H1 (cell line): ENCODE data around the gene COL5A2. TPM values are rescaled to one million over a fixed set of nuclear protein-coding genes. Genes with fewer than 3 reads are reported as not detected.

ENCODE experiments used
- CBX5 ChIP-seq: fragments of 300-800, 300-1000 bp; sonication (generic); IDR thresholded peaks from 2 replicates; pipeline ENCODE4 v1.7.1; 2016; ENCODE audit warnings: antibody characterized with exemption, low read length, low read depth
- EP300 ChIP-seq, 2 experiments: IDR thresholded peaks; 1 replicate in 1 of 2; 2 replicates in 1 of 2; pipeline ENCODE4 v1.6.1; 2011 to 2012; ENCODE audit warnings: low read depth in 2 of 2, low read length in 2 of 2, mild to moderate bottlenecking in 2 of 2, borderline replicate concordance in 1 of 2, inconsistent platforms in 1 of 2, moderate library complexity in 1 of 2
- HDAC6 ChIP-seq: IDR thresholded peaks from one replicate; pipeline ENCODE4 v1.7.1; 2012; ENCODE audit warnings: low read depth, mild to moderate bottlenecking, inconsistent platforms, low read length, moderate library complexity
- KDM5A ChIP-seq: fragments of 200-600 bp; IDR thresholded peaks from 2 replicates; pipeline ENCODE4 v1.7.1; 2012; ENCODE audit warnings: mild to moderate bottlenecking, low read length, inconsistent platforms, mixed read lengths
- RAD21 ChIP-seq, 2 experiments: IDR thresholded peaks in 1 of 2; conservative IDR thresholded peaks in 1 of 2; 2 replicates each; pipeline ENCODE4 v1.6.1; 2011; ENCODE audit warnings: low read depth in 2 of 2, low read length in 2 of 2, improper control_type of control experiment in 1 of 2, inconsistent platforms in 1 of 2, mild to moderate bottlenecking in 1 of 2, moderate library complexity in 1 of 2
- RBBP5 ChIP-seq: IDR thresholded peaks from 2 replicates; pipeline ENCODE4 v1.7.1; 2012; ENCODE audit warnings: low read depth, mild to moderate bottlenecking, inconsistent platforms, low read length, moderate library complexity, borderline replicate concordance
- SAP30 ChIP-seq: fragments of 300-600 bp; sonication (generic); IDR thresholded peaks from 2 replicates; pipeline ENCODE4 v1.7.1; 2012; ENCODE audit warnings: low read length, moderate library complexity, mild to moderate bottlenecking, inconsistent platforms; ENCODE audit not compliant: insufficient read depth, insufficient replicate concordance
- SP2 ChIP-seq: IDR thresholded peaks from 2 replicates; pipeline ENCODE4 v1.6.1; 2012; ENCODE audit warnings: mild to moderate bottlenecking, low read length, inconsistent platforms
- polyA plus RNA-seq, 7 experiments: library from polyadenylated mRNA; depleted of rRNA in 3 of 7; stranded (reverse) in 5 of 7; unstranded in 2 of 7; fragments of >200 nt in 5 of 7; fragments of 200-250 nt in 2 of 7; gene quantifications; 1 replicate in 5 of 7; 2 replicates in 1 of 7; 4 replicates in 1 of 7; pipeline versions ENCODE4 v1.2.1 to v1.2.3, GENCODE V29; 2011 to 2013; ENCODE audit warnings: missing spikeins in 2 of 7, mixed read lengths in 2 of 7
- total RNA-seq: library from RNA; stranded (reverse); fragmentation: NEBNext Ultra II Directional; extraction: Animal tissue kit (Norgen Biotek cat#: 25700); gene quantifications from 2 replicates; pipeline ENCODE4 v1.2.1, GENCODE V29; 2021
- TF ChIP-seq, protein P1 (sequence below): fragments of 300-600 bp; sonication (generic); IDR thresholded peaks from 2 replicates; pipeline ENCODE4 v1.7.1; 2012; ENCODE audit warnings: low read length, moderate library complexity, mild to moderate bottlenecking, inconsistent platforms; ENCODE audit not compliant: insufficient replicate concordance
- TF ChIP-seq, protein P2 (sequence below): IDR thresholded peaks from 2 replicates; pipeline ENCODE4 v1.6.1; 2011; ENCODE audit warnings: low read depth, mild to moderate bottlenecking, low read length; ENCODE audit not compliant: insufficient read depth

COL5A2 gene
- total and polyA plus RNA-seq, 2 of the 8 experiments (the other 6 are each of a cell fraction or from before 2014, with no cell fraction given), result 4.7 to 24.2 TPM

DNA sequence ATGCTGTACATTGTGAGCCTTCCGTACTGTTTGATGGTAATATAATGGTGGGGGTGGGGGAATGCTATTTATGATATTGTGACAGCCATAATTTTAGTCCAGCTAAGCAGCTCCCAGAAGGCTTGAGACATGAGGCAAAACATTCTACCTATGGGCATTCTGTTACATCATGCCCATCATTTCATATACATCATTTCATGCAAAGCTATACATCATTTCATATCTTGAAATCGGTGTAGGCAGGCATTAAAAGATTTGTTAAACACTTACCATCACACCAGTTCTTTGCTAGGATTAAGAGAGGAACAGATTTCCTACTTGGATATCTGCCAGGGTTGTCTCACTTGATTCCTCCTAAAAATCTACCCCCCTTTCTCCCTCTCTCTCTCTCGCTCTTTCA is 84.5 kb downstream of the COL5A2 start (continued):
- TF ChIP-seq, protein P1, sequence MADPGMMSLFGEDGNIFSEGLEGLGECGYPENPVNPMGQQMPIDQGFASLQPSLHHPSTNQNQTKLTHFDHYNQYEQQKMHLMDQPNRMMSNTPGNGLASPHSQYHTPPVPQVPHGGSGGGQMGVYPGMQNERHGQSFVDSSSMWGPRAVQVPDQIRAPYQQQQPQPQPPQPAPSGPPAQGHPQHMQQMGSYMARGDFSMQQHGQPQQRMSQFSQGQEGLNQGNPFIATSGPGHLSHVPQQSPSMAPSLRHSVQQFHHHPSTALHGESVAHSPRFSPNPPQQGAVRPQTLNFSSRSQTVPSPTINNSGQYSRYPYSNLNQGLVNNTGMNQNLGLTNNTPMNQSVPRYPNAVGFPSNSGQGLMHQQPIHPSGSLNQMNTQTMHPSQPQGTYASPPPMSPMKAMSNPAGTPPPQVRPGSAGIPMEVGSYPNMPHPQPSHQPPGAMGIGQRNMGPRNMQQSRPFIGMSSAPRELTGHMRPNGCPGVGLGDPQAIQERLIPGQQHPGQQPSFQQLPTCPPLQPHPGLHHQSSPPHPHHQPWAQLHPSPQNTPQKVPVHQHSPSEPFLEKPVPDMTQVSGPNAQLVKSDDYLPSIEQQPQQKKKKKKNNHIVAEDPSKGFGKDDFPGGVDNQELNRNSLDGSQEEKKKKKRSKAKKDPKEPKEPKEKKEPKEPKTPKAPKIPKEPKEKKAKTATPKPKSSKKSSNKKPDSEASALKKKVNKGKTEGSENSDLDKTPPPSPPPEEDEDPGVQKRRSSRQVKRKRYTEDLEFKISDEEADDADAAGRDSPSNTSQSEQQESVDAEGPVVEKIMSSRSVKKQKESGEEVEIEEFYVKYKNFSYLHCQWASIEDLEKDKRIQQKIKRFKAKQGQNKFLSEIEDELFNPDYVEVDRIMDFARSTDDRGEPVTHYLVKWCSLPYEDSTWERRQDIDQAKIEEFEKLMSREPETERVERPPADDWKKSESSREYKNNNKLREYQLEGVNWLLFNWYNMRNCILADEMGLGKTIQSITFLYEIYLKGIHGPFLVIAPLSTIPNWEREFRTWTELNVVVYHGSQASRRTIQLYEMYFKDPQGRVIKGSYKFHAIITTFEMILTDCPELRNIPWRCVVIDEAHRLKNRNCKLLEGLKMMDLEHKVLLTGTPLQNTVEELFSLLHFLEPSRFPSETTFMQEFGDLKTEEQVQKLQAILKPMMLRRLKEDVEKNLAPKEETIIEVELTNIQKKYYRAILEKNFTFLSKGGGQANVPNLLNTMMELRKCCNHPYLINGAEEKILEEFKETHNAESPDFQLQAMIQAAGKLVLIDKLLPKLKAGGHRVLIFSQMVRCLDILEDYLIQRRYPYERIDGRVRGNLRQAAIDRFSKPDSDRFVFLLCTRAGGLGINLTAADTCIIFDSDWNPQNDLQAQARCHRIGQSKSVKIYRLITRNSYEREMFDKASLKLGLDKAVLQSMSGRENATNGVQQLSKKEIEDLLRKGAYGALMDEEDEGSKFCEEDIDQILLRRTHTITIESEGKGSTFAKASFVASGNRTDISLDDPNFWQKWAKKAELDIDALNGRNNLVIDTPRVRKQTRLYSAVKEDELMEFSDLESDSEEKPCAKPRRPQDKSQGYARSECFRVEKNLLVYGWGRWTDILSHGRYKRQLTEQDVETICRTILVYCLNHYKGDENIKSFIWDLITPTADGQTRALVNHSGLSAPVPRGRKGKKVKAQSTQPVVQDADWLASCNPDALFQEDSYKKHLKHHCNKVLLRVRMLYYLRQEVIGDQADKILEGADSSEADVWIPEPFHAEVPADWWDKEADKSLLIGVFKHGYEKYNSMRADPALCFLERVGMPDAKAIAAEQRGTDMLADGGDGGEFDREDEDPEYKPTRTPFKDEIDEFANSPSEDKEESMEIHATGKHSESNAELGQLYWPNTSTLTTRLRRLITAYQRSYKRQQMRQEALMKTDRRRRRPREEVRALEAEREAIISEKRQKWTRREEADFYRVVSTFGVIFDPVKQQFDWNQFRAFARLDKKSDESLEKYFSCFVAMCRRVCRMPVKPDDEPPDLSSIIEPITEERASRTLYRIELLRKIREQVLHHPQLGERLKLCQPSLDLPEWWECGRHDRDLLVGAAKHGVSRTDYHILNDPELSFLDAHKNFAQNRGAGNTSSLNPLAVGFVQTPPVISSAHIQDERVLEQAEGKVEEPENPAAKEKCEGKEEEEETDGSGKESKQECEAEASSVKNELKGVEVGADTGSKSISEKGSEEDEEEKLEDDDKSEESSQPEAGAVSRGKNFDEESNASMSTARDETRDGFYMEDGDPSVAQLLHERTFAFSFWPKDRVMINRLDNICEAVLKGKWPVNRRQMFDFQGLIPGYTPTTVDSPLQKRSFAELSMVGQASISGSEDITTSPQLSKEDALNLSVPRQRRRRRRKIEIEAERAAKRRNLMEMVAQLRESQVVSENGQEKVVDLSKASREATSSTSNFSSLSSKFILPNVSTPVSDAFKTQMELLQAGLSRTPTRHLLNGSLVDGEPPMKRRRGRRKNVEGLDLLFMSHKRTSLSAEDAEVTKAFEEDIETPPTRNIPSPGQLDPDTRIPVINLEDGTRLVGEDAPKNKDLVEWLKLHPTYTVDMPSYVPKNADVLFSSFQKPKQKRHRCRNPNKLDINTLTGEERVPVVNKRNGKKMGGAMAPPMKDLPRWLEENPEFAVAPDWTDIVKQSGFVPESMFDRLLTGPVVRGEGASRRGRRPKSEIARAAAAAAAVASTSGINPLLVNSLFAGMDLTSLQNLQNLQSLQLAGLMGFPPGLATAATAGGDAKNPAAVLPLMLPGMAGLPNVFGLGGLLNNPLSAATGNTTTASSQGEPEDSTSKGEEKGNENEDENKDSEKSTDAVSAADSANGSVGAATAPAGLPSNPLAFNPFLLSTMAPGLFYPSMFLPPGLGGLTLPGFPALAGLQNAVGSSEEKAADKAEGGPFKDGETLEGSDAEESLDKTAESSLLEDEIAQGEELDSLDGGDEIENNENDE, result no peak
- no peak for TF ChIP-seq HDAC6
- TF ChIP-seq SAP30, result no peak
- TF ChIP-seq RAD21 (IDR thresholded peaks at IDR 0.05 in 1 of 2, conservative IDR thresholded peaks at IDR 0.05 in 1 of 2; ENCODE audit: low read depth in 2 of 2, low read length in 2 of 2), result no peak
- TF ChIP-seq RBBP5, result no peak
- TF ChIP-seq EP300 (IDR thresholded peaks at IDR 0.05; ENCODE audit: borderline replicate concordance in 1 of 2, low read depth in 2 of 2, low read length in 2 of 2), result no peak
- TF ChIP-seq, protein P2, sequence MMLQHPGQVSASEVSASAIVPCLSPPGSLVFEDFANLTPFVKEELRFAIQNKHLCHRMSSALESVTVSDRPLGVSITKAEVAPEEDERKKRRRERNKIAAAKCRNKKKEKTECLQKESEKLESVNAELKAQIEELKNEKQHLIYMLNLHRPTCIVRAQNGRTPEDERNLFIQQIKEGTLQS, result no peak
- no peak for TF ChIP-seq CBX5
- no peak for TF ChIP-seq KDM5A
- TF ChIP-seq SP2, result no peak
